HG03097 (cell line): ENCODE measurements around the gene RIF1.
"Not testable (repeated sequence)": the region's sequence is repeated elsewhere in the genome, so short reads cannot be mapped to it uniquely, and the experiment has no call there.

Experiments used
- ATAC-seq: cut with Tn5 transposase; IDR thresholded peaks from one replicate; pipeline ENCODE4 v1.9.1; 2021; ENCODE audit not compliant: unreplicated experiment, low FRiP score

Gene RIF1

GRCh38 chr2:151408788-151409600 lies 708 bp upstream of the RIF1 start:
- no peak for ATAC-seq

GRCh38 chr2:151410485-151410834 lies 758 bp downstream of the RIF1 start:
- ATAC-seq: peak; percentile 38

GRCh38 chr2:151417650-151418049 lies 7.9 kb downstream of the RIF1 start:
- ATAC-seq: no peak

GRCh38 chr2:151421681-151422080 lies 12.0 kb downstream of the RIF1 start:
- not testable (repeated sequence) for ATAC-seq

- peak; percentile 59 for ATAC-seq
Measured at GRCh38 chr2:151422917-151423439, 13.3 kb downstream of the RIF1 start.

GRCh38 chr2:151423760-151424159 lies 14.1 kb downstream of the RIF1 start:
- ATAC-seq: no peak

- no peak for ATAC-seq
Measured at GRCh38 chr2:151437630-151438029, 27.9 kb downstream of the RIF1 start.

- no peak for ATAC-seq
Measured at GRCh38 chr2:151438506-151438905, 28.8 kb downstream of the RIF1 start.

GRCh38 chr2:151439127-151439526 lies 29.4 kb downstream of the RIF1 start:
- no peak for ATAC-seq

GRCh38 chr2:151459358-151459757 lies 49.7 kb downstream of the RIF1 start:
- no peak for ATAC-seq

- no peak for ATAC-seq
Measured at GRCh38 chr2:151465771-151466170, 56.1 kb downstream of the RIF1 start.

GRCh38 chr2:151470556-151470955 lies 60.9 kb downstream of the RIF1 start:
- ATAC-seq: no peak

- no peak for ATAC-seq
Measured at GRCh38 chr2:151472966-151473365, 63.3 kb downstream of the RIF1 start.

GRCh38 chr2:151475071-151475470 lies 65.4 kb downstream of the RIF1 start:
- no peak for ATAC-seq

- ATAC-seq: no peak
Measured at GRCh38 chr2:151476287-151476686, 66.6 kb downstream of the RIF1 start.

- no peak for ATAC-seq
Measured at GRCh38 chr2:151478011-151478410, 68.3 kb downstream of the RIF1 start.

- ATAC-seq: no peak
Measured at GRCh38 chr2:151481744-151482143, 72.0 kb downstream of the RIF1 start.

- no peak for ATAC-seq
Measured at GRCh38 chr2:151482171-151482725, 72.5 kb downstream of the RIF1 start.

- no peak for ATAC-seq
Measured at GRCh38 chr2:151483546-151483945, 73.8 kb downstream of the RIF1 start.

GRCh38 chr2:151484100-151484499 lies 74.4 kb downstream of the RIF1 start:
- no peak for ATAC-seq

GRCh38 chr2:151486053-151486452 lies 76.4 kb downstream of the RIF1 start:
- no peak for ATAC-seq

GRCh38 chr2:151490276-151490675 lies 80.6 kb downstream of the RIF1 start:
- no peak for ATAC-seq
